Adrenal gland (tissue), 5 donors: ENCODE measurements around the gene RPL28.

ENCODE experiments used
- POLR2A ChIP-seq, 2 donors: fragments of 450-650 bp; IDR thresholded peaks; one replicate each; pipeline ENCODE4 v1.6.1; 2017; ENCODE audit warnings: antibody characterized with exemption in 2 of 2, mild to moderate bottlenecking in 2 of 2, moderate library complexity in 1 of 2
- TF ChIP-seq, protein P1 (sequence below), 6 experiments: fragments of 450-650 bp in 4 of 6; fragments of 200-600 bp in 2 of 6; sonication (generic) in 1 of 6; IDR thresholded peaks; 1 replicate in 5 of 6; 2 replicates in 1 of 6; pipeline versions ENCODE4 v1.5.1 to v1.8.0; 2016 to 2021; ENCODE audit warnings: antibody characterized with exemption in 6 of 6, mild to moderate bottlenecking in 2 of 6, moderate library complexity in 1 of 6
- donor health status: DM: no; HTN: no; CAD: no.

DNA sequence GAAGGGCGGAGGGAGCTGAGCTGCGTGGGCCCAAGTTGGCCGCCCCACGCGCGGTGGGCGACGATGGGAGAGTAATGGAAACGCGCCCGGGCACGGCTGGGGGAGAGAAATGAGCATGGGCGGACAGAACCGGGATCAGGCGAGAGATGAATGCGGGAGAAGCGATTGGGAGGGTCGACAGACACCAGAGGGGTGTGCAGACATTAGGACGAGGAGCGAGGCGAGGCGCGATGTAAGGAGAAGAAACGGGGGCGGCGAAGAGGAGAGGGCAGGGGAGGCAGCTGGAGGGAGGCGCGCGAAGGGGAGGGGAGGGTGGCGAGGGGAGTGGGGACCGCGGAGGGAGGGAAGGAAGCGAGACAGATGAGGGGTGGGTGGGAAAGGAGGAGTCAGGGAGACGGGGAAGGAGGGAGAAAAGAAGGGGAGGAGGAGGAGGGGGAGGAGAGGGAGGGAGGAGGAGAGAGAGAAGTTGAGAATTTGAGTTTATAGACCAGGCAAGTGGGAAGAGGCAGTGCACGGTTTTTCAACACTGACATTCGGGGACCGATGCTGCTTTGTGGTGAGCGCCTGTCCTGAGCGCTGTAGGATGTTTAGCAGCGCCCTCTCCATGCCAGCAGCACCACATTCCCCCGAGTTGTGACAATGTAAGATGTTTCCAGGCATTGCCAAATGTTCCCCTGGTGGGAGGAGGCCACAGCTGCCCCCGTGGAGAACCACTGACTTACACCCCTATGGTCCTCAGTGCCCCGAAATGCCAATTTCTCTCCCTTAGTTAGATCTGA is 57.5 kb downstream of the RPL28 start, which contains the start of gene SHISA7:
- no peak for TF ChIP-seq POLR2A (IDR thresholded peaks at IDR 0.05)
- TF ChIP-seq, protein P1, sequence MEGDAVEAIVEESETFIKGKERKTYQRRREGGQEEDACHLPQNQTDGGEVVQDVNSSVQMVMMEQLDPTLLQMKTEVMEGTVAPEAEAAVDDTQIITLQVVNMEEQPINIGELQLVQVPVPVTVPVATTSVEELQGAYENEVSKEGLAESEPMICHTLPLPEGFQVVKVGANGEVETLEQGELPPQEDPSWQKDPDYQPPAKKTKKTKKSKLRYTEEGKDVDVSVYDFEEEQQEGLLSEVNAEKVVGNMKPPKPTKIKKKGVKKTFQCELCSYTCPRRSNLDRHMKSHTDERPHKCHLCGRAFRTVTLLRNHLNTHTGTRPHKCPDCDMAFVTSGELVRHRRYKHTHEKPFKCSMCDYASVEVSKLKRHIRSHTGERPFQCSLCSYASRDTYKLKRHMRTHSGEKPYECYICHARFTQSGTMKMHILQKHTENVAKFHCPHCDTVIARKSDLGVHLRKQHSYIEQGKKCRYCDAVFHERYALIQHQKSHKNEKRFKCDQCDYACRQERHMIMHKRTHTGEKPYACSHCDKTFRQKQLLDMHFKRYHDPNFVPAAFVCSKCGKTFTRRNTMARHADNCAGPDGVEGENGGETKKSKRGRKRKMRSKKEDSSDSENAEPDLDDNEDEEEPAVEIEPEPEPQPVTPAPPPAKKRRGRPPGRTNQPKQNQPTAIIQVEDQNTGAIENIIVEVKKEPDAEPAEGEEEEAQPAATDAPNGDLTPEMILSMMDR (IDR thresholded peaks at IDR 0.05): no peak
